Measurements from ENCODE around the gene MZF1. TPM values are rescaled to one million over a fixed set of nuclear protein-coding genes. Genes with fewer than 3 reads are reported as not detected.

The MZF1 gene
- total and polyA plus RNA-seq, 9 of the 15 experiments (the other 6 are each of a cell fraction or from before 2014, with no cell fraction given), result 0.31 to 29.3 (median 11.5) TPM

DNA sequence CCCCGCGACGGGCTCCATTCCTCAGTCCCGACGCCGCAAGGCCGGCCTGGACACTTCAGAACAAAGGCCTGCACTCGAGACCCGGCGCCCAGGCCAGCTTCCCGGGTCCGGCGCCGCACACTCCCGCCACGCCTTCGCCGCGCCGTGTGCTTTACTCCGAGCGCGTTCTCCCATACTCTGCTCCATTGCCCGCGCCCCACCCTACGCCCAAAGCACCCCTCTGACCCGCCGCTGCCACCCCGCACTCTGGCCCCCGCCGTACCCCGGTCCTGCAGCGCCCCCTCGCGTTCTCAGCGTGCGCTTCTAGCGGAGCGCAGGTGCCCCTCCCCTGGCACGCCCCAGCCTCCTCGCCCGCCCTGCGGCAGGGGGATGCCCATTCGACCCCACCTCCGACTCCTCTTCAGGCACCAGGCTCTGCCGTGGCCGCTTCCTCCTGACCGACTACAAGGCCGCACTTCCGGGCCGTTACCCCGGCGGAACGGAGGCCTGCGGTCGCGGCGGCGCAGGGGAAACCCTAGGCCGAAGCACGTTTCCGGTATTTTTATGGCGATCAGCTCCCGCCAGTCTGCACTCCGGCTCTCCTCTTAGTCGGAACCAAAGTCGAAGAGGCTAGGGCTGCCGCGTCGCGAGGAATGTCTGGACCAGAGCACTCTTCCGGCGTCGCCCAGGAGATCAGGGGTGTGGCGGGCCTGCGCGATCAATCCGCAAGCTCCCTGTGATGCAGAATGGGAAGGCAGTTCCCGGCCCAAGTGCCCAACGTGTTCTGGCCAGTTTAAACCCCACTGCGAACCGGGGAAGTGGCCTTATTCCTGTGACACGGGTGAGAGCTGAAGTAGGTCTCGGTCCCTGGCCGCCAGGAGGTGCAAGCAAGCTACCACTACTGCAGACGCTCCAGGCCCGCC, 53.5 kb downstream of the MZF1 start, which contains the start of gene ZBTB45 (continued):
- peak; percentile 73; the same call in 1 of the 2 replicates for TF ChIP-seq ZNF76 (CRISPR knock-in tag; IDR thresholded peaks at IDR 0.05; ENCODE audit: borderline replicate concordance)
- TF ChIP-seq ESRRA (IDR thresholded peaks at IDR 0.05; ENCODE audit: borderline replicate concordance, low read depth), result peak; percentile 91
- no peak for TF ChIP-seq XRCC4 (IDR thresholded peaks at IDR 0.05; ENCODE audit: extremely low read depth, insufficient read depth, insufficient read length)
- no peak for TF ChIP-seq SNIP1 (IDR thresholded peaks at IDR 0.05; ENCODE audit: low read depth)
- peak; percentile 87 for TF ChIP-seq MBD2 (IDR thresholded peaks at IDR 0.05; ENCODE audit: borderline replicate concordance, low read depth)
- peak; percentile 93 for TF ChIP-seq TAF1 (IDR thresholded peaks at IDR 0.05; ENCODE audit: control insufficient read depth, extremely low read depth, insufficient read depth, low read length, severe bottlenecking)
- TF ChIP-seq RBM34 (IDR thresholded peaks at IDR 0.05; ENCODE audit: borderline replicate concordance, insufficient read depth, low read length), result no peak
- no peak for TF ChIP-seq NFXL1 (CRISPR knock-in tag; IDR thresholded peaks at IDR 0.05)
- peak; percentile 31; the same call in 1 of the 2 replicates for TF ChIP-seq ZNF644 (tag; IDR thresholded peaks at IDR 0.05; ENCODE audit: low read depth)
- TF ChIP-seq CHD4 (IDR thresholded peaks at IDR 0.05; ENCODE audit: insufficient read depth, insufficient replicate concordance, low read depth, low read length, poor library complexity, severe bottlenecking), result no peak
- peak; percentile 94 for TF ChIP-seq ELF2 (CRISPR knock-in tag; IDR thresholded peaks at IDR 0.05)
- no peak for TF ChIP-seq TAF15 (IDR thresholded peaks at IDR 0.05; ENCODE audit: low read depth, low read length)
- TF ChIP-seq XRCC5 (IDR thresholded peaks at IDR 0.05; ENCODE audit: low read depth, low read length), result peak; percentile 99
- TF ChIP-seq MTF1 (CRISPR knock-in tag; IDR thresholded peaks at IDR 0.05; ENCODE audit: borderline replicate concordance), result no peak
- TF ChIP-seq, protein P1, sequence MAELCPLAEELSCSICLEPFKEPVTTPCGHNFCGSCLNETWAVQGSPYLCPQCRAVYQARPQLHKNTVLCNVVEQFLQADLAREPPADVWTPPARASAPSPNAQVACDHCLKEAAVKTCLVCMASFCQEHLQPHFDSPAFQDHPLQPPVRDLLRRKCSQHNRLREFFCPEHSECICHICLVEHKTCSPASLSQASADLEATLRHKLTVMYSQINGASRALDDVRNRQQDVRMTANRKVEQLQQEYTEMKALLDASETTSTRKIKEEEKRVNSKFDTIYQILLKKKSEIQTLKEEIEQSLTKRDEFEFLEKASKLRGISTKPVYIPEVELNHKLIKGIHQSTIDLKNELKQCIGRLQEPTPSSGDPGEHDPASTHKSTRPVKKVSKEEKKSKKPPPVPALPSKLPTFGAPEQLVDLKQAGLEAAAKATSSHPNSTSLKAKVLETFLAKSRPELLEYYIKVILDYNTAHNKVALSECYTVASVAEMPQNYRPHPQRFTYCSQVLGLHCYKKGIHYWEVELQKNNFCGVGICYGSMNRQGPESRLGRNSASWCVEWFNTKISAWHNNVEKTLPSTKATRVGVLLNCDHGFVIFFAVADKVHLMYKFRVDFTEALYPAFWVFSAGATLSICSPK (IDR thresholded peaks at IDR 0.05; ENCODE audit: borderline replicate concordance), result no peak
- TF ChIP-seq, protein P2, sequence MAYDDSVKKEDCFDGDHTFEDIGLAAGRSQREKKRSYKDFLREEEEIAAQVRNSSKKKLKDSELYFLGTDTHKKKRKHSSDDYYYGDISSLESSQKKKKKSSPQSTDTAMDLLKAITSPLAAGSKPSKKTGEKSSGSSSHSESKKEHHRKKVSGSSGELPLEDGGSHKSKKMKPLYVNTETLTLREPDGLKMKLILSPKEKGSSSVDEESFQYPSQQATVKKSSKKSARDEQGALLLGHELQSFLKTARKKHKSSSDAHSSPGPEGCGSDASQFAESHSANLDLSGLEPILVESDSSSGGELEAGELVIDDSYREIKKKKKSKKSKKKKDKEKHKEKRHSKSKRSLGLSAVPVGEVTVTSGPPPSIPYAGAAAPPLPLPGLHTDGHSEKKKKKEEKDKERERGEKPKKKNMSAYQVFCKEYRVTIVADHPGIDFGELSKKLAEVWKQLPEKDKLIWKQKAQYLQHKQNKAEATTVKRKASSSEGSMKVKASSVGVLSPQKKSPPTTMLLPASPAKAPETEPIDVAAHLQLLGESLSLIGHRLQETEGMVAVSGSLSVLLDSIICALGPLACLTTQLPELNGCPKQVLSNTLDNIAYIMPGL (CRISPR knock-in tag; IDR thresholded peaks at IDR 0.05), result no peak; the same call in 1 of the 2 replicates
- no peak for TF ChIP-seq CBFA2T2 (conservative IDR thresholded peaks at IDR 0.05)
- TF ChIP-seq, protein P3, sequence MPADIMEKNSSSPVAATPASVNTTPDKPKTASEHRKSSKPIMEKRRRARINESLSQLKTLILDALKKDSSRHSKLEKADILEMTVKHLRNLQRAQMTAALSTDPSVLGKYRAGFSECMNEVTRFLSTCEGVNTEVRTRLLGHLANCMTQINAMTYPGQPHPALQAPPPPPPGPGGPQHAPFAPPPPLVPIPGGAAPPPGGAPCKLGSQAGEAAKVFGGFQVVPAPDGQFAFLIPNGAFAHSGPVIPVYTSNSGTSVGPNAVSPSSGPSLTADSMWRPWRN (IDR thresholded peaks at IDR 0.05; ENCODE audit: low read depth), result no peak
- no peak for TF ChIP-seq ZNF174 (CRISPR knock-in tag; IDR thresholded peaks at IDR 0.05)
- no peak for TF ChIP-seq FOS (IDR thresholded peaks at IDR 0.05; ENCODE audit: extremely low read depth, insufficient read length)
- TF ChIP-seq FOXM1 (IDR thresholded peaks at IDR 0.05; ENCODE audit: low read depth), result peak; percentile 36; the same call in 1 of the 2 replicates
- peak; percentile 95; the same call in 1 of the 2 replicates for TF ChIP-seq FOXM1 (CRISPR knock-in tag; IDR thresholded peaks at IDR 0.05; ENCODE audit: low read depth)

All from K562 (cell line).